ENCODE results near the gene OR51I2.

DNA sequence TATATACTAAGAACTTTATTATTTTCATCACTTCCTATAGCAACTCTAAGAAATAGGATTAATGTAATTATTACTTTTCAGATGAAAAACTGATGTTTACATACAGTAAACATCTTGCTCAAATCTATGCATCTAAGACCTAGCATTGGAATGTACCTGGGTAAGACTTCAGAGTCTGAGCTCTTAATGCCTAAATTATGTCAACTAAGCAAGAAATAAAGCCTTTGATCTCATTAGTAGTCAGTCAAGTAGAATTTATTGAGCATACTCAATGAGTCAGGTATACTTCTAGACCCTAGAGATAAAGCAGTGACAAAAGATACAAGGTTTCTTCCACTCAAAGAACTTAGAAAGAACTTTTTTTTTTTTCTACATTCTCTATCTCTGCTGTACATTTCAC lies 44.0 kb upstream of the OR51I2 start:
- TF ChIP-seq, protein P1, sequence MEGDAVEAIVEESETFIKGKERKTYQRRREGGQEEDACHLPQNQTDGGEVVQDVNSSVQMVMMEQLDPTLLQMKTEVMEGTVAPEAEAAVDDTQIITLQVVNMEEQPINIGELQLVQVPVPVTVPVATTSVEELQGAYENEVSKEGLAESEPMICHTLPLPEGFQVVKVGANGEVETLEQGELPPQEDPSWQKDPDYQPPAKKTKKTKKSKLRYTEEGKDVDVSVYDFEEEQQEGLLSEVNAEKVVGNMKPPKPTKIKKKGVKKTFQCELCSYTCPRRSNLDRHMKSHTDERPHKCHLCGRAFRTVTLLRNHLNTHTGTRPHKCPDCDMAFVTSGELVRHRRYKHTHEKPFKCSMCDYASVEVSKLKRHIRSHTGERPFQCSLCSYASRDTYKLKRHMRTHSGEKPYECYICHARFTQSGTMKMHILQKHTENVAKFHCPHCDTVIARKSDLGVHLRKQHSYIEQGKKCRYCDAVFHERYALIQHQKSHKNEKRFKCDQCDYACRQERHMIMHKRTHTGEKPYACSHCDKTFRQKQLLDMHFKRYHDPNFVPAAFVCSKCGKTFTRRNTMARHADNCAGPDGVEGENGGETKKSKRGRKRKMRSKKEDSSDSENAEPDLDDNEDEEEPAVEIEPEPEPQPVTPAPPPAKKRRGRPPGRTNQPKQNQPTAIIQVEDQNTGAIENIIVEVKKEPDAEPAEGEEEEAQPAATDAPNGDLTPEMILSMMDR (IDR thresholded peaks at IDR 0.05 in 2 of 3, conservative IDR thresholded peaks at IDR 0.05 in 1 of 3; ENCODE audit: borderline replicate concordance in 1 of 3, insufficient read depth in 1 of 3, low read depth in 2 of 3, low read length in 2 of 3): no peak
- TF ChIP-seq POLR2A (IDR thresholded peaks at IDR 0.05; ENCODE audit: borderline replicate concordance, extremely low read depth, insufficient read depth, insufficient read length) (no peak), REST (IDR thresholded peaks at IDR 0.05; ENCODE audit: low read depth) (no peak), POLR2AphosphoS5 (IDR thresholded peaks at IDR 0.05; ENCODE audit: low read depth, low read length) (no peak), ATF3 (IDR thresholded peaks at IDR 0.05) (no peak), EZH2phosphoT487 (IDR thresholded peaks at IDR 0.05; ENCODE audit: borderline replicate concordance) (no peak), ELF1 (IDR thresholded peaks at IDR 0.05; ENCODE audit: borderline replicate concordance, low read depth) (no peak)

Data from HCT116 (cell line).